Neural cell (in vitro differentiated cells): ENCODE data around the gene FHAD1. TPM values are rescaled to one million over a fixed set of nuclear protein-coding genes. Genes with fewer than 3 reads are reported as not detected.

Experiments used
- H2AFZ ChIP-seq: fragments of 200-600, 300-800 bp; sonication (generic), shearing (Covaris generic); 2 replicates; pipeline ENCODE4 v1.6.0; 2014; ENCODE audit warnings: low read depth, mild to moderate bottlenecking, antibody characterized with exemption, low read length, moderate library complexity
- H3F3A ChIP-seq: fragments of 200-600 bp; shearing (Covaris generic); 2 replicates; pipeline ENCODE4 v1.6.1; 2016; ENCODE audit warnings: mild to moderate bottlenecking, moderate library complexity, mixed read lengths, antibody characterized with exemption, low read length; ENCODE audit not compliant: insufficient read depth, poor library complexity, severe bottlenecking
- H3K27ac ChIP-seq: fragments of 200-600, 300-800 bp; sonication (generic), shearing (Covaris generic); 2 replicates; pipeline ENCODE4 v1.5.1; 2014; ENCODE audit warnings: mild to moderate bottlenecking, low read length, moderate library complexity
- H3K27me3 ChIP-seq: fragments of 300-800, 200-600 bp; sonication (generic), shearing (Covaris generic); 2 replicates; pipeline ENCODE4 v1.6.0; 2014; ENCODE audit warnings: mild to moderate bottlenecking, low read depth, low read length, moderate library complexity; ENCODE audit not compliant: insufficient read depth
- H3K36me3 ChIP-seq: fragments of 300-800, 200-600 bp; sonication (generic), shearing (Covaris generic); 2 replicates; pipeline ENCODE4 v1.5.1; 2014; ENCODE audit warnings: mild to moderate bottlenecking, antibody characterized with exemption, low read length, moderate library complexity; ENCODE audit not compliant: insufficient read depth
- H3K4me2 ChIP-seq: fragments of 300-800, 200-600 bp; sonication (generic), shearing (Covaris generic); 2 replicates; pipeline ENCODE4 v1.6.0; 2014; ENCODE audit warnings: mild to moderate bottlenecking, low read length
- H3K4me3 ChIP-seq: fragments of 300-800, 200-600 bp; sonication (generic), shearing (Covaris generic); 2 replicates; pipeline ENCODE4 v1.5.1; 2014; ENCODE audit warnings: mild to moderate bottlenecking, low read length, moderate library complexity
- H3K79me2 ChIP-seq: fragments of 200-600 bp; shearing (Covaris generic); replicated peaks from 2 replicates; pipeline ENCODE4 v1.6.0; 2014; ENCODE audit warnings: mild to moderate bottlenecking, low read length, moderate library complexity; ENCODE audit not compliant: insufficient read depth
- H3K9ac ChIP-seq: fragments of 300-800, 200-600 bp; sonication (generic), shearing (Covaris generic); 2 replicates; pipeline ENCODE4 v1.6.1; 2016; ENCODE audit warnings: mild to moderate bottlenecking, low read length, mixed read lengths
- H3K9me2 ChIP-seq: fragments of 200-600 bp; shearing (Covaris generic); 2 replicates; pipeline ENCODE4 v1.6.1; 2016; ENCODE audit warnings: mild to moderate bottlenecking, low read length, mixed read lengths; ENCODE audit not compliant: insufficient read depth
- H3K9me3 ChIP-seq: fragments of 200-600, 300-800 bp; sonication (generic), shearing (Covaris generic); 2 replicates; pipeline ENCODE4 v1.6.1; 2016; ENCODE audit warnings: mild to moderate bottlenecking, mixed run types, low read length, moderate library complexity, mixed read lengths
- H4K20me1 ChIP-seq: fragments of 200-600 bp; shearing (Covaris generic); 2 replicates; pipeline ENCODE4 v1.6.1; 2016; ENCODE audit warnings: mild to moderate bottlenecking, mixed run types; ENCODE audit not compliant: insufficient read depth
- EP300 ChIP-seq: fragments of 450-650 bp; conservative IDR thresholded peaks from 2 replicates; pipeline ENCODE4 v1.6.1; 2014; ENCODE audit warnings: antibody characterized with exemption, mild to moderate bottlenecking, moderate library complexity; ENCODE audit not compliant: poor library complexity, severe bottlenecking
- EZH2 ChIP-seq: fragments of 200-600, 300-800 bp; shearing (Covaris generic), sonication (generic); IDR thresholded peaks from 2 replicates; pipeline ENCODE4 v1.6.1; 2014; ENCODE audit warnings: antibody characterized with exemption, low read length, borderline replicate concordance, mild to moderate bottlenecking; ENCODE audit not compliant: insufficient read depth, poor library complexity, severe bottlenecking
- MXI1 ChIP-seq: fragments of 450-650 bp; conservative IDR thresholded peaks from 2 replicates; pipeline ENCODE4 v1.6.1; 2014; ENCODE audit warnings: antibody characterized with exemption, mild to moderate bottlenecking; ENCODE audit not compliant: poor library complexity, severe bottlenecking
- POLR2AphosphoS5 ChIP-seq: IDR thresholded peaks from 2 replicates; pipeline ENCODE4 v1.6.1; 2012
- RAD21 ChIP-seq: fragments of 450-650 bp; conservative IDR thresholded peaks from 2 replicates; pipeline ENCODE4 v1.6.1; 2014; ENCODE audit warnings: antibody characterized with exemption, mild to moderate bottlenecking, moderate library complexity
- SMC3 ChIP-seq: fragments of 450-650 bp; conservative IDR thresholded peaks from 2 replicates; pipeline ENCODE4 v1.6.1; 2014; ENCODE audit warnings: antibody characterized with exemption, mild to moderate bottlenecking, moderate library complexity; ENCODE audit not compliant: poor library complexity
- TAF1 ChIP-seq: IDR thresholded peaks from 2 replicates; pipeline ENCODE4 v1.6.1; 2012; ENCODE audit warnings: low read depth
- polyA plus RNA-seq: library from polyadenylated mRNA; depleted of rRNA; stranded (reverse); fragments of >200 nt; gene quantifications from 2 replicates; pipeline ENCODE4 v1.2.3, GENCODE V29; 2014
- TF ChIP-seq, protein P1 (sequence below): fragments of 450-650 bp; IDR thresholded peaks from 2 replicates; pipeline ENCODE4 v1.5.1; 2014; ENCODE audit warnings: antibody characterized with exemption, mild to moderate bottlenecking, moderate library complexity; ENCODE audit not compliant: poor library complexity, severe bottlenecking
- TF ChIP-seq, protein P2 (sequence below): IDR thresholded peaks from 2 replicates; pipeline ENCODE4 v1.6.1; 2012; ENCODE audit warnings: borderline replicate concordance

Gene FHAD1
- polyA plus RNA-seq, 1 donor from 2014 or later, result 0.46 TPM

DNA sequence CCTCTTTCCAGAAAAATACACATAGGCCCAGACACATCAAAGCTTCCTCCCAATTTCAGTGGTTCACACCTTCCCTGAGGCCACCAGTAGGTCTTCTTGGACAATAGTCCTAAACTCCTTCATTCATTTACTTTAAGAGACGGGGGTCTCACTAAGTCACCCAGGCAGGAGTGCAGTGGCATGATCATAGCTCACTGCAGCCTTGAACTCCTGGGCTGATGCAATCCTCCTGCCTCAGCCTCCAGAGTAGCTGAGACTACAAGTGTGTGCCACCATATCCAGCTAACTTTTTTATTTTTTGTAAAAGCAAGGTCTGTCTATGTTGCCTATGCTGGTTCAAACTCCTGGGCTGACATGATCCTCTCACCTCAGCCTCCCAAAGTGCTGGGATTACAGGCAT lies 8.2 kb upstream of the FHAD1 start:
- no peaks in the 10 kb centered on the region for H3F3A ChIP-seq

DNA sequence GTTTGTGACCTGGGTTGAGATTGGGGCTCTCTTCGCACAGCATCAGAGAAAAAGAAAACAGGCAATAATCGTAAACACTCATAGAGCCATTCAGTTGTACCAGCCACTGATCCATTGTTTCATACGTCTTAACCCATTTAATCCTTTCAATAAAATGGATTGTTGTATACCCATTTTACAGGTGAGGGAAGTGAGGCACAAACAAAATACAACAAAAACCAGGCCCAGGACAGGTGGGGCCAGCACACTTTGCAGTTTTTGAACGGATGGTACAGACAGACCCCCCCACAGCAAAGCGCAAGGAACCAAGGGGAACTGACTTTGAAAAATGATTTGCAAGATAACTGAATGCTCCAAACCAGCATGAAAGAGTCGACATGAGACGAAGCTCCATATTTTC lies 4.3 kb upstream of the FHAD1 start:
- Histone ChIP-seq H3K9ac (no peak overlapping the region), H2AFZ (no peak overlapping the region), H3F3A (no peaks in the 10 kb centered on the region), H3K27ac (no peak overlapping the region), H3K27me3 (no peaks in the 10 kb centered on the region), H4K20me1 (no peaks in the 10 kb centered on the region), H3K79me2 (no peaks in the 10 kb centered on the region), H3K4me2 (no peak overlapping the region), H3K36me3 (no peaks in the 10 kb centered on the region), H3K9me3 (no peaks in the 10 kb centered on the region), H3K9me2 (no peaks in the 10 kb centered on the region), H3K4me3 (no peak overlapping the region)
- TF ChIP-seq TAF1 (no peak), EZH2 (no peak)
- TF ChIP-seq, protein P1, sequence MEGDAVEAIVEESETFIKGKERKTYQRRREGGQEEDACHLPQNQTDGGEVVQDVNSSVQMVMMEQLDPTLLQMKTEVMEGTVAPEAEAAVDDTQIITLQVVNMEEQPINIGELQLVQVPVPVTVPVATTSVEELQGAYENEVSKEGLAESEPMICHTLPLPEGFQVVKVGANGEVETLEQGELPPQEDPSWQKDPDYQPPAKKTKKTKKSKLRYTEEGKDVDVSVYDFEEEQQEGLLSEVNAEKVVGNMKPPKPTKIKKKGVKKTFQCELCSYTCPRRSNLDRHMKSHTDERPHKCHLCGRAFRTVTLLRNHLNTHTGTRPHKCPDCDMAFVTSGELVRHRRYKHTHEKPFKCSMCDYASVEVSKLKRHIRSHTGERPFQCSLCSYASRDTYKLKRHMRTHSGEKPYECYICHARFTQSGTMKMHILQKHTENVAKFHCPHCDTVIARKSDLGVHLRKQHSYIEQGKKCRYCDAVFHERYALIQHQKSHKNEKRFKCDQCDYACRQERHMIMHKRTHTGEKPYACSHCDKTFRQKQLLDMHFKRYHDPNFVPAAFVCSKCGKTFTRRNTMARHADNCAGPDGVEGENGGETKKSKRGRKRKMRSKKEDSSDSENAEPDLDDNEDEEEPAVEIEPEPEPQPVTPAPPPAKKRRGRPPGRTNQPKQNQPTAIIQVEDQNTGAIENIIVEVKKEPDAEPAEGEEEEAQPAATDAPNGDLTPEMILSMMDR, result no peak

More for the DNA sequence above, 8.2 kb upstream of the FHAD1 start:
- Histone ChIP-seq H3K27ac (no peak overlapping the region), H3K9me2 (no peaks in the 10 kb centered on the region), H3K4me3 (no peak overlapping the region), H2AFZ (no peak overlapping the region), H3K36me3 (no peaks in the 10 kb centered on the region), H3K9me3 (no peaks in the 10 kb centered on the region), H3K27me3 (no peaks in the 10 kb centered on the region), H4K20me1 (no peaks in the 10 kb centered on the region), H3K4me2 (no peak overlapping the region), H3K9ac (no peak overlapping the region), H3K79me2 (no peaks in the 10 kb centered on the region)
- TF ChIP-seq EP300, result no peak
- no peak for TF ChIP-seq POLR2AphosphoS5
- no peak for TF ChIP-seq EZH2

DNA sequence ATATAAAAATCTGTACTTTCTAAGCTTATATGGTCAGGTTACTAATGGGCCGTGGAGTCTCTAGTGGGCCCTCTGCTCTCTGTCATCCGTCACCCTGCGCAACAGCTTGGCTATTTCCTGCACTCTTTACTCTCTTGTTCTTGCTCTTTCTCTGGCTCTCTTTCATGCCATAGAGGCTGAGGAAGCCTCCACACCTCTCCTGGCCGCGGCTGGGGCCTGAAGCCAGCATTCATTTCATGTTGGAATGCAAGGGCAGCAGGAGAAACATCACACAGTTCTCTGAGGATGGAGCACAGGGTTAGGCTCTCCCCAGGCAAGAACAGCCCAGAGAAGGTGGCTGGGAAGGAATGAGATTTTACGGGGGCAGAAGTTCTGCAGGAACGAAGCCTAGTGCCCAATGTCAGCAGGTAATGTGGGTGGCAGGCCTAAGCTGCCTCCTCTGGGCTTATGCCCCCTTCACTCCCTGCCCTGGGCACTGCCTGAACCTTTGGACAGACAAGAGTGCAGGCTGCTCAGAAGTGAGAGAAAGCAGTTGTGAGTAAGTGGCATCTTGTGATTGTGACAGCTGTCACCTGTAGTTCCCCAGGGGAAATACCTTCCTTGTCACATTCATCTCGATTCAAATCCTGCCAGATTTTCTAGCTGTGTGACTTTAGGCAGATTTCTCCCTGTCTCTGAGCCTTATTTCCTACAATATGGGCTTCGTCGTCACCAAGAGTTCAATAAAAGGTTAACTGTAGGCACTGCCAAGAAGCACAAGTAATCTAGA lies 3.6 kb upstream of the FHAD1 start:
- no peaks in the 10 kb centered on the region for H3K9me2 ChIP-seq
- no peaks in the 10 kb centered on the region for H3K27me3 ChIP-seq
- H3K79me2 ChIP-seq, result no peaks in the 10 kb centered on the region
- H3K4me2 ChIP-seq, result no peak overlapping the region
- TF ChIP-seq, protein P2, sequence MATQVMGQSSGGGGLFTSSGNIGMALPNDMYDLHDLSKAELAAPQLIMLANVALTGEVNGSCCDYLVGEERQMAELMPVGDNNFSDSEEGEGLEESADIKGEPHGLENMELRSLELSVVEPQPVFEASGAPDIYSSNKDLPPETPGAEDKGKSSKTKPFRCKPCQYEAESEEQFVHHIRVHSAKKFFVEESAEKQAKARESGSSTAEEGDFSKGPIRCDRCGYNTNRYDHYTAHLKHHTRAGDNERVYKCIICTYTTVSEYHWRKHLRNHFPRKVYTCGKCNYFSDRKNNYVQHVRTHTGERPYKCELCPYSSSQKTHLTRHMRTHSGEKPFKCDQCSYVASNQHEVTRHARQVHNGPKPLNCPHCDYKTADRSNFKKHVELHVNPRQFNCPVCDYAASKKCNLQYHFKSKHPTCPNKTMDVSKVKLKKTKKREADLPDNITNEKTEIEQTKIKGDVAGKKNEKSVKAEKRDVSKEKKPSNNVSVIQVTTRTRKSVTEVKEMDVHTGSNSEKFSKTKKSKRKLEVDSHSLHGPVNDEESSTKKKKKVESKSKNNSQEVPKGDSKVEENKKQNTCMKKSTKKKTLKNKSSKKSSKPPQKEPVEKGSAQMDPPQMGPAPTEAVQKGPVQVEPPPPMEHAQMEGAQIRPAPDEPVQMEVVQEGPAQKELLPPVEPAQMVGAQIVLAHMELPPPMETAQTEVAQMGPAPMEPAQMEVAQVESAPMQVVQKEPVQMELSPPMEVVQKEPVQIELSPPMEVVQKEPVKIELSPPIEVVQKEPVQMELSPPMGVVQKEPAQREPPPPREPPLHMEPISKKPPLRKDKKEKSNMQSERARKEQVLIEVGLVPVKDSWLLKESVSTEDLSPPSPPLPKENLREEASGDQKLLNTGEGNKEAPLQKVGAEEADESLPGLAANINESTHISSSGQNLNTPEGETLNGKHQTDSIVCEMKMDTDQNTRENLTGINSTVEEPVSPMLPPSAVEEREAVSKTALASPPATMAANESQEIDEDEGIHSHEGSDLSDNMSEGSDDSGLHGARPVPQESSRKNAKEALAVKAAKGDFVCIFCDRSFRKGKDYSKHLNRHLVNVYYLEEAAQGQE, result no peak
- TF ChIP-seq EP300 (no peak), SMC3 (no peak), MXI1 (no peak), POLR2AphosphoS5 (no peak), TAF1 (no peak), RAD21 (no peak), EZH2 (no peak)
- TF ChIP-seq, protein P1, result no peak
- no peaks in the 10 kb centered on the region for H3F3A ChIP-seq
- H3K36me3 ChIP-seq, result no peaks in the 10 kb centered on the region
- H3K9ac ChIP-seq, result no peak overlapping the region
- no peak overlapping the region for H3K4me3 ChIP-seq
- no peaks in the 10 kb centered on the region for H3K9me3 ChIP-seq
- H2AFZ ChIP-seq, result no peak overlapping the region
- no peaks in the 10 kb centered on the region for H4K20me1 ChIP-seq
- no peak overlapping the region for H3K27ac ChIP-seq
